Effector memory CD4-positive, alpha-beta T cell (primary cell): Measurements from ENCODE around the gene NT5DC4.

ENCODE experiments used
- DNase-seq, 3 donors: peaks; one replicate each; pipeline ENCODE4 v3.0.0-alpha.2; 2020
- H3K27ac ChIP-seq: 2 replicates; pipeline ENCODE4 v1.7.0; 2013; ENCODE audit warnings: mild to moderate bottlenecking, low read length, moderate library complexity; ENCODE audit not compliant: insufficient read depth, poor library complexity, severe bottlenecking
- H3K27me3 ChIP-seq: replicated peaks from 2 replicates; pipeline ENCODE4 v1.7.0; 2013; ENCODE audit warnings: mild to moderate bottlenecking, low read length; ENCODE audit not compliant: insufficient read depth, control insufficient read depth, poor library complexity, severe bottlenecking
- H3K36me3 ChIP-seq: 2 replicates; pipeline ENCODE4 v1.7.0; 2013; ENCODE audit warnings: mild to moderate bottlenecking, low read length, moderate library complexity; ENCODE audit not compliant: control insufficient read depth, insufficient read depth
- H3K4me1 ChIP-seq: 2 replicates; pipeline ENCODE4 v1.7.0; 2013; ENCODE audit warnings: low read length, mild to moderate bottlenecking; ENCODE audit not compliant: control insufficient read depth, insufficient read depth, poor library complexity, severe bottlenecking
- H3K4me3 ChIP-seq: 2 replicates; pipeline ENCODE4 v1.7.0; 2013; ENCODE audit warnings: low read length, low read depth, mild to moderate bottlenecking; ENCODE audit not compliant: insufficient read depth, poor library complexity, severe bottlenecking
- H3K9me3 ChIP-seq: 2 replicates; pipeline ENCODE4 v1.7.0; 2013; ENCODE audit warnings: mild to moderate bottlenecking, low read length, moderate library complexity; ENCODE audit not compliant: control insufficient read depth

NT5DC4 gene

GRCh38 chr2:112728029-112728362, 7.2 kb downstream of the NT5DC4 start:
- H3K4me3 ChIP-seq = no peak overlapping the region

GRCh38 chr2:112728378-112729175, 7.8 kb downstream of the NT5DC4 start:
- no peaks in the 10 kb centered on the region for H3K9me3 ChIP-seq
- H3K27me3 ChIP-seq = no peaks in the 10 kb centered on the region
- no peak overlapping the region for H3K4me3 ChIP-seq
- no peak for DNase-seq
- H3K27ac ChIP-seq = no peak overlapping the region
- H3K36me3 ChIP-seq = no peaks in the 10 kb centered on the region
- no peaks in the 10 kb centered on the region for H3K4me1 ChIP-seq

More at GRCh38 chr2:112728029-112728362, 7.2 kb downstream of the NT5DC4 start:
- Histone ChIP-seq H3K27ac (no peak overlapping the region), H3K4me1 (no peaks in the 10 kb centered on the region), H3K36me3 (no peaks in the 10 kb centered on the region), H3K27me3 (no peaks in the 10 kb centered on the region), H3K9me3 (no peaks in the 10 kb centered on the region)
- DNase-seq = no peak

- no peak overlapping the region for H3K27ac ChIP-seq
- DNase-seq = no peak
- no peaks in the 10 kb centered on the region for H3K9me3 ChIP-seq
- no peaks in the 10 kb centered on the region for H3K4me1 ChIP-seq
- H3K27me3 ChIP-seq = no peaks in the 10 kb centered on the region
- no peak overlapping the region for H3K4me3 ChIP-seq
- H3K36me3 ChIP-seq = no peaks in the 10 kb centered on the region
Measured at GRCh38 chr2:112730216-112730615, 9.4 kb downstream of the NT5DC4 start.

- H3K27ac ChIP-seq = no peak overlapping the region
- H3K4me1 ChIP-seq = no peaks in the 10 kb centered on the region
- H3K4me3 ChIP-seq = no peak overlapping the region
- no peaks in the 10 kb centered on the region for H3K36me3 ChIP-seq
- no peaks in the 10 kb centered on the region for H3K27me3 ChIP-seq
- no peak for DNase-seq
- H3K9me3 ChIP-seq = no peaks in the 10 kb centered on the region
Measured at GRCh38 chr2:112730791-112731190, 10.0 kb downstream of the NT5DC4 start.

GRCh38 chr2:112731479-112731878, 10.7 kb downstream of the NT5DC4 start:
- Histone ChIP-seq H3K36me3 (no peaks in the 10 kb centered on the region), H3K27ac (no peak overlapping the region), H3K9me3 (no peaks in the 10 kb centered on the region), H3K27me3 (no peaks in the 10 kb centered on the region), H3K4me1 (no peaks in the 10 kb centered on the region), H3K4me3 (no peak overlapping the region)
- DNase-seq = no peak

- Histone ChIP-seq H3K4me3 (no peak overlapping the region), H3K36me3 (no peaks in the 10 kb centered on the region), H3K27me3 (no peaks in the 10 kb centered on the region), H3K9me3 (no peaks in the 10 kb centered on the region), H3K4me1 (no peaks in the 10 kb centered on the region), H3K27ac (no peak overlapping the region)
- no peak for DNase-seq
Measured at GRCh38 chr2:112733456-112733855, 12.6 kb downstream of the NT5DC4 start.

GRCh38 chr2:112733871-112734270, 13.1 kb downstream of the NT5DC4 start:
- DNase-seq = no peak
- Histone ChIP-seq H3K4me3 (no peak overlapping the region), H3K36me3 (no peaks in the 10 kb centered on the region), H3K4me1 (no peaks in the 10 kb centered on the region), H3K27ac (no peak overlapping the region), H3K9me3 (no peaks in the 10 kb centered on the region), H3K27me3 (no peaks in the 10 kb centered on the region)

GRCh38 chr2:112737542-112738232, 16.9 kb downstream of the NT5DC4 start:
- no peaks in the 10 kb centered on the region for H3K9me3 ChIP-seq
- no peak overlapping the region for H3K27ac ChIP-seq
- no peaks in the 10 kb centered on the region for H3K27me3 ChIP-seq
- DNase-seq = no peak
- H3K4me3 ChIP-seq = no peak overlapping the region
- no peaks in the 10 kb centered on the region for H3K36me3 ChIP-seq
- no peaks in the 10 kb centered on the region for H3K4me1 ChIP-seq

GRCh38 chr2:112740527-112740926, 19.7 kb downstream of the NT5DC4 start:
- Histone ChIP-seq H3K4me3 (no peak overlapping the region), H3K4me1 (no peaks in the 10 kb centered on the region), H3K27ac (no peak overlapping the region), H3K9me3 (no peaks in the 10 kb centered on the region), H3K36me3 (no peaks in the 10 kb centered on the region), H3K27me3 (no peaks in the 10 kb centered on the region)
- no peak for DNase-seq

- no peaks in the 10 kb centered on the region for H3K9me3 ChIP-seq
- H3K4me3 ChIP-seq = no peak overlapping the region
- no peaks in the 10 kb centered on the region for H3K36me3 ChIP-seq
- peak; percentile 58 to 73 (median 63) for DNase-seq
- no peak overlapping the region for H3K27ac ChIP-seq
- H3K4me1 ChIP-seq = peaks cover 8% of the 10 kb centered on the region
- no peaks in the 10 kb centered on the region for H3K27me3 ChIP-seq
Measured at GRCh38 chr2:112749755-112750559, 29.1 kb downstream of the NT5DC4 start.
